Measurements from ENCODE around the gene RAB7A.

DNA sequence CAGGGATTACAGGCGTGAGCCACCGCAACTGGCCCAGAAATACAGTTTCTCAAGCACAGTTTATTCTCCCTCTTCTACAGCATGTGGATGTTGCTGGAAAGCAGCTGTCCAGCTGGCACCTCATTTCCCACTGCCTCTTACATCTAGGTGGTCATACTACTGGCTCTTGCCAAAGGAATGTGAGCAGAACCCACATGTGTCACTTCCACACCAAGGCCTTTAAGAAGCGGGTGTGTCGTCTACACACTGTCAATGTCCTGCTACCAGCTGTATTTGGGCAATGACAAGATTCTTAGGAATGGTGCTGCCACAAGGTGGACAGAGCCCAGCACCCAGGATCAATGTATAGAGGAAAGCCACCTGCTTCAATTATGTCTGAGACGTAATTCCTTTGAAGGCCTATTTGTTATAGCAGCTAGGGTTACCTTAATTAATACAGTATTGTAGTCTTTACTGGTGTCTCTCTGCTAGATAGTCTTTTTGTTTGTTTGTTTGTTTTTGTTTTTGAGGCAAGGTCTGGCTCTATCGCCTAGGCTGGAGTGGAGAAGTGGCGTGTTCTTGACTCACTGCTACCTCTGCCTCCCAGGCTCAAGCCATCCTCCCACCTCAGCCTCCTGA, 15.1 kb upstream of the RAB7A start:
- no peak for TF ChIP-seq MXI1 (IDR thresholded peaks at IDR 0.05; ENCODE audit: borderline replicate concordance, low read depth, low read length)
- no peak for TF ChIP-seq CTCF (conservative IDR thresholded peaks at IDR 0.05; ENCODE audit: low read depth, low read length)
- TF ChIP-seq RAD21 (IDR thresholded peaks at IDR 0.05; ENCODE audit: low read length): no peak
- TF ChIP-seq POLR2A (IDR thresholded peaks at IDR 0.05; ENCODE audit: low read depth, low read length): no peak
